Panc1 (cell line): Measurements from ENCODE around the gene RAPSN.

Experiments used
- POLR2AphosphoS5 ChIP-seq: IDR thresholded peaks from 2 replicates; pipeline ENCODE4 v1.6.1; 2012; ENCODE audit warnings: mild to moderate bottlenecking, low read depth, low read length, moderate library complexity
- SIN3A ChIP-seq: IDR thresholded peaks from 2 replicates; pipeline ENCODE4 v1.6.1; 2012; ENCODE audit warnings: low read depth, mild to moderate bottlenecking, low read length, moderate library complexity, borderline replicate concordance; ENCODE audit not compliant: insufficient read depth
- TCF7L2 ChIP-seq: IDR thresholded peaks from 2 replicates; pipeline ENCODE4 v1.6.1; 2011; ENCODE audit warnings: mild to moderate bottlenecking, low read depth, low read length, inconsistent platforms
- TF ChIP-seq, protein P1 (sequence below): fragments of 450-650 bp; IDR thresholded peaks from 2 replicates; pipeline ENCODE4 v1.5.1; 2017; ENCODE audit warnings: mild to moderate bottlenecking
- TF ChIP-seq, protein P2 (sequence below), 2 experiments: IDR thresholded peaks; 2 replicates each; pipeline ENCODE4 v1.6.1; 2011 to 2012; ENCODE audit warnings: low read depth in 2 of 2, control low read depth in 1 of 2, low read length in 1 of 2, mild to moderate bottlenecking in 1 of 2, moderate library complexity in 1 of 2; ENCODE audit not compliant: insufficient read depth in 1 of 2

DNA sequence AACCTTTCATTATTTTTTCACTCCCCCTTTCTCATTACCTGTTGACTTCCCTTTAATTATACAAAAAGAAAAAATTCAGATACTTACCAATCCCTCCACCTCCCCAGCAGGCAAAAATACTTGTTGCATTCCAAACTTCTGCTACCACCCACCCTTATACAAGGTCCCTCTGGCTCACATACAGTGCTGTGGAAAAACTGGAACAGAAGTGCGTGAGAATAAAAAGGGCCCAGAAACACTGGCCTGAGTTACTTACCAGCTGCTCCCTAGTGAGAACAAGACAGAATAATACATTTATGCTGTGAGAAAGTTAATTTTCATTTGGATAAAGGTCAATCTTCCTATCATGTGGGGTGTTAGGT, 46.9 kb upstream of the RAPSN start:
- TF ChIP-seq POLR2AphosphoS5 = no peak
- TF ChIP-seq, protein P1, sequence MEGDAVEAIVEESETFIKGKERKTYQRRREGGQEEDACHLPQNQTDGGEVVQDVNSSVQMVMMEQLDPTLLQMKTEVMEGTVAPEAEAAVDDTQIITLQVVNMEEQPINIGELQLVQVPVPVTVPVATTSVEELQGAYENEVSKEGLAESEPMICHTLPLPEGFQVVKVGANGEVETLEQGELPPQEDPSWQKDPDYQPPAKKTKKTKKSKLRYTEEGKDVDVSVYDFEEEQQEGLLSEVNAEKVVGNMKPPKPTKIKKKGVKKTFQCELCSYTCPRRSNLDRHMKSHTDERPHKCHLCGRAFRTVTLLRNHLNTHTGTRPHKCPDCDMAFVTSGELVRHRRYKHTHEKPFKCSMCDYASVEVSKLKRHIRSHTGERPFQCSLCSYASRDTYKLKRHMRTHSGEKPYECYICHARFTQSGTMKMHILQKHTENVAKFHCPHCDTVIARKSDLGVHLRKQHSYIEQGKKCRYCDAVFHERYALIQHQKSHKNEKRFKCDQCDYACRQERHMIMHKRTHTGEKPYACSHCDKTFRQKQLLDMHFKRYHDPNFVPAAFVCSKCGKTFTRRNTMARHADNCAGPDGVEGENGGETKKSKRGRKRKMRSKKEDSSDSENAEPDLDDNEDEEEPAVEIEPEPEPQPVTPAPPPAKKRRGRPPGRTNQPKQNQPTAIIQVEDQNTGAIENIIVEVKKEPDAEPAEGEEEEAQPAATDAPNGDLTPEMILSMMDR = no peak
- TF ChIP-seq, protein P2, sequence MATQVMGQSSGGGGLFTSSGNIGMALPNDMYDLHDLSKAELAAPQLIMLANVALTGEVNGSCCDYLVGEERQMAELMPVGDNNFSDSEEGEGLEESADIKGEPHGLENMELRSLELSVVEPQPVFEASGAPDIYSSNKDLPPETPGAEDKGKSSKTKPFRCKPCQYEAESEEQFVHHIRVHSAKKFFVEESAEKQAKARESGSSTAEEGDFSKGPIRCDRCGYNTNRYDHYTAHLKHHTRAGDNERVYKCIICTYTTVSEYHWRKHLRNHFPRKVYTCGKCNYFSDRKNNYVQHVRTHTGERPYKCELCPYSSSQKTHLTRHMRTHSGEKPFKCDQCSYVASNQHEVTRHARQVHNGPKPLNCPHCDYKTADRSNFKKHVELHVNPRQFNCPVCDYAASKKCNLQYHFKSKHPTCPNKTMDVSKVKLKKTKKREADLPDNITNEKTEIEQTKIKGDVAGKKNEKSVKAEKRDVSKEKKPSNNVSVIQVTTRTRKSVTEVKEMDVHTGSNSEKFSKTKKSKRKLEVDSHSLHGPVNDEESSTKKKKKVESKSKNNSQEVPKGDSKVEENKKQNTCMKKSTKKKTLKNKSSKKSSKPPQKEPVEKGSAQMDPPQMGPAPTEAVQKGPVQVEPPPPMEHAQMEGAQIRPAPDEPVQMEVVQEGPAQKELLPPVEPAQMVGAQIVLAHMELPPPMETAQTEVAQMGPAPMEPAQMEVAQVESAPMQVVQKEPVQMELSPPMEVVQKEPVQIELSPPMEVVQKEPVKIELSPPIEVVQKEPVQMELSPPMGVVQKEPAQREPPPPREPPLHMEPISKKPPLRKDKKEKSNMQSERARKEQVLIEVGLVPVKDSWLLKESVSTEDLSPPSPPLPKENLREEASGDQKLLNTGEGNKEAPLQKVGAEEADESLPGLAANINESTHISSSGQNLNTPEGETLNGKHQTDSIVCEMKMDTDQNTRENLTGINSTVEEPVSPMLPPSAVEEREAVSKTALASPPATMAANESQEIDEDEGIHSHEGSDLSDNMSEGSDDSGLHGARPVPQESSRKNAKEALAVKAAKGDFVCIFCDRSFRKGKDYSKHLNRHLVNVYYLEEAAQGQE (IDR thresholded peaks at IDR 0.05; ENCODE audit: insufficient read depth in 1 of 2, low read depth in 2 of 2, low read length in 1 of 2) = no peak
- no peak for TF ChIP-seq SIN3A
- no peak for TF ChIP-seq TCF7L2
